NCI-H2196 treated with DMSO at 0.1 percent for 48 hours (cell line): ENCODE data around the gene CERS1.

Experiments used
- DNase-seq: peaks from one replicate; lab custom pipeline; 2025; ENCODE audit not compliant: unreplicated experiment; lab: John Stamatoyannopoulos, UW

CERS1 gene

GRCh38 chr19:18895824-18896341, at the start of gene CERS1:
TSS of gene CERS1 (minus strand) at chr19:18896158. CDS start at chr19:18896072, 86 bp downstream.
- DNase-seq: peak; percentile 21

GRCh38 chr19:18945297-18945696, 49.3 kb upstream of the CERS1 start:
- no peak for DNase-seq

GRCh38 chr19:18943465-18943864, 47.5 kb upstream of the CERS1 start:
- DNase-seq: no peak

- no peak for DNase-seq
Measured at GRCh38 chr19:18942692-18943091, 46.7 kb upstream of the CERS1 start.

GRCh38 chr19:18941628-18942354, 45.8 kb upstream of the CERS1 start:
- no peak for DNase-seq

- no peak for DNase-seq
Measured at GRCh38 chr19:18940769-18941627, 45.0 kb upstream of the CERS1 start, which contains the start of gene HOMER3. TSS of gene HOMER3 (minus strand) at chr19:18941217. CDS start at chr19:18938982, 2,235 bp downstream.

GRCh38 chr19:18939922-18940768, 44.2 kb upstream of the CERS1 start:
- DNase-seq: no peak

- DNase-seq: no peak
Measured at GRCh38 chr19:18939163-18939562, 43.2 kb upstream of the CERS1 start.

- no peak for DNase-seq
Measured at GRCh38 chr19:18933297-18933696, 37.3 kb upstream of the CERS1 start.

GRCh38 chr19:18932216-18932841, 36.4 kb upstream of the CERS1 start:
- no peak for DNase-seq

GRCh38 chr19:18931316-18932162, 35.6 kb upstream of the CERS1 start:
- no peak for DNase-seq

GRCh38 chr19:18929311-18929710, 33.4 kb upstream of the CERS1 start:
- DNase-seq: no peak

- no peak for DNase-seq
Measured at GRCh38 chr19:18928018-18928805, 32.3 kb upstream of the CERS1 start.

GRCh38 chr19:18924684-18925213, 28.8 kb upstream of the CERS1 start:
- no peak for DNase-seq

GRCh38 chr19:18922228-18922985, 26.4 kb upstream of the CERS1 start:
- no peak for DNase-seq

GRCh38 chr19:18921593-18921992, 25.6 kb upstream of the CERS1 start:
- DNase-seq: no peak

GRCh38 chr19:18920400-18920799, 24.4 kb upstream of the CERS1 start:
- DNase-seq: no peak

- no peak for DNase-seq
Measured at GRCh38 chr19:18919900-18920214, 23.9 kb upstream of the CERS1 start.
